HG02759 (cell line): Measurements from ENCODE around the gene SATB2.

Source experiments
- ATAC-seq: cut with Tn5 transposase; IDR thresholded peaks from one replicate; pipeline ENCODE4 v1.9.1; 2021; ENCODE audit warnings: mild to moderate bottlenecking, moderate library complexity; ENCODE audit not compliant: unreplicated experiment

SATB2 gene

GRCh38 chr2:199273042-199273511, 184.7 kb downstream of the SATB2 start:
- no peak for ATAC-seq

- no peak for ATAC-seq
Observed at GRCh38 chr2:199261936-199262335, 195.8 kb downstream of the SATB2 start.

- ATAC-seq: no peak
Observed at GRCh38 chr2:199261239-199261638, 196.5 kb downstream of the SATB2 start.

- no peak for ATAC-seq
Observed at GRCh38 chr2:199259671-199260070, 198.1 kb downstream of the SATB2 start.

GRCh38 chr2:199258291-199258690, 199.4 kb downstream of the SATB2 start:
- no peak for ATAC-seq

GRCh38 chr2:199257261-199258224, 200.2 kb downstream of the SATB2 start:
- ATAC-seq: no peak

GRCh38 chr2:199230091-199230490, 227.6 kb downstream of the SATB2 start:
- ATAC-seq: no peak

GRCh38 chr2:199228887-199229819, 228.6 kb downstream of the SATB2 start:
- ATAC-seq: peak; percentile 73

- no peak for ATAC-seq
Observed at GRCh38 chr2:199223791-199224190, 233.9 kb downstream of the SATB2 start.

- no peak for ATAC-seq
Observed at GRCh38 chr2:199220920-199221319, 236.8 kb downstream of the SATB2 start.

- ATAC-seq: no peak
Observed at GRCh38 chr2:199219551-199219950, 238.2 kb downstream of the SATB2 start.
